SK-N-SH (cell line): ENCODE measurements around the gene FAM124A.

Experiments used
- CHD2 ChIP-seq: fragments of 150-350 bp; IDR thresholded peaks from 2 replicates; pipeline ENCODE4 v1.6.1; 2018; ENCODE audit warnings: low read length; ENCODE audit not compliant: partially characterized antibody
- JUND ChIP-seq: IDR thresholded peaks from 2 replicates; pipeline ENCODE4 v1.4.0; 2012
- TF ChIP-seq, protein P1 (sequence below): fragments of 200-600 bp; sonication (generic); IDR thresholded peaks from 2 replicates; pipeline ENCODE4 v1.6.1; 2017; ENCODE audit warnings: antibody characterized with exemption, mild to moderate bottlenecking, moderate library complexity

DNA sequence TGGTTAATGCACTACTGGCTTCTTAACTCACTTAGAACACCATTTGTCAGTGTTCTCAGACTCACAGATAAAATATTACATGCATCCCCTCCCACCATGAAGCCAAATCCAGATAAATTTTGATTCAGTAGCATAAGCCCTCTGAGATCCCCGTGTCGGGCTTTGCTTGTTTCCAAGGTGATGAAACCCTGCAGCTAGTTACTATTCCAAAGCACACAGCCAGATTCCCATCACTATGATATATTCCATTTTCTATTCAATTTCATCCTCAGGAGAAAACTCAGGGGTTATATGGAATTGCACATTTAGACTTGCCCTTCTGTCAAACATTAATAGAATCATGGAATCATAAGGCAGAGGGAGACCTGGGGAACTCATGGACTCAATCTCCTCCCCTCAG is 9.4 kb upstream of the FAM124A start:
- no peak for TF ChIP-seq JUND
- TF ChIP-seq, protein P1, sequence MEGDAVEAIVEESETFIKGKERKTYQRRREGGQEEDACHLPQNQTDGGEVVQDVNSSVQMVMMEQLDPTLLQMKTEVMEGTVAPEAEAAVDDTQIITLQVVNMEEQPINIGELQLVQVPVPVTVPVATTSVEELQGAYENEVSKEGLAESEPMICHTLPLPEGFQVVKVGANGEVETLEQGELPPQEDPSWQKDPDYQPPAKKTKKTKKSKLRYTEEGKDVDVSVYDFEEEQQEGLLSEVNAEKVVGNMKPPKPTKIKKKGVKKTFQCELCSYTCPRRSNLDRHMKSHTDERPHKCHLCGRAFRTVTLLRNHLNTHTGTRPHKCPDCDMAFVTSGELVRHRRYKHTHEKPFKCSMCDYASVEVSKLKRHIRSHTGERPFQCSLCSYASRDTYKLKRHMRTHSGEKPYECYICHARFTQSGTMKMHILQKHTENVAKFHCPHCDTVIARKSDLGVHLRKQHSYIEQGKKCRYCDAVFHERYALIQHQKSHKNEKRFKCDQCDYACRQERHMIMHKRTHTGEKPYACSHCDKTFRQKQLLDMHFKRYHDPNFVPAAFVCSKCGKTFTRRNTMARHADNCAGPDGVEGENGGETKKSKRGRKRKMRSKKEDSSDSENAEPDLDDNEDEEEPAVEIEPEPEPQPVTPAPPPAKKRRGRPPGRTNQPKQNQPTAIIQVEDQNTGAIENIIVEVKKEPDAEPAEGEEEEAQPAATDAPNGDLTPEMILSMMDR, result no peak
- no peak for TF ChIP-seq CHD2
